OCI-LY1 (cell line): Measurements from ENCODE around the gene PHF24.

Source experiments
- CTCF ChIP-seq: fragments of 200-600 bp; sonication (generic), shearing (Covaris generic); IDR thresholded peaks from 2 replicates; pipeline ENCODE4 v1.5.1; 2017; ENCODE audit warnings: mild to moderate bottlenecking, antibody characterized with exemption, low read length, moderate library complexity, mixed read lengths
- EZH2 ChIP-seq: fragments of 200-600 bp; sonication (generic), shearing (Covaris generic); IDR thresholded peaks from 2 replicates; pipeline ENCODE4 v1.8.0; 2017; ENCODE audit warnings: borderline replicate concordance, mixed run types, mild to moderate bottlenecking, antibody characterized with exemption, low read length, moderate library complexity, mixed read lengths

- TF ChIP-seq CTCF (no peak), EZH2 (no peak)
Measured at GRCh38 chr9:34961574-34962490, 3.7 kb downstream of the PHF24 start.
